HL-60 (cell line): Measurements from ENCODE around the gene MMP20.
A peak's percentile ranks its signal among the peaks of the same experiment; 100 is the strongest.

ENCODE experiments used
- DNase-seq, 2 experiments: peaks; one replicate each; pipeline ENCODE4 v3.0.0-alpha.2; 2010 to 2020; ENCODE audit warnings: low read depth in 1 of 2, low spot score in 1 of 2
- H3K27ac ChIP-seq: fragments of 250-450 bp; sonication (Bioruptor Pico); replicated peaks from 2 replicates; pipeline ENCODE4 v1.5.1; 2020; ENCODE audit warnings: mild to moderate bottlenecking, moderate library complexity
- H3K27me3 ChIP-seq: fragments of 250-450 bp; sonication (Bioruptor Pico); 2 replicates; pipeline ENCODE4 v1.5.1; 2021; ENCODE audit warnings: mild to moderate bottlenecking, moderate library complexity; ENCODE audit not compliant: insufficient read depth, poor library complexity, severe bottlenecking
- H3K4me3 ChIP-seq: replicated peaks from 2 replicates; pipeline ENCODE4 v1.5.1; 2011; ENCODE audit warnings: mild to moderate bottlenecking, control low read depth, low read length; ENCODE audit not compliant: insufficient read depth
- GABPA ChIP-seq: IDR thresholded peaks from 2 replicates; pipeline ENCODE4 v1.6.1; 2012; ENCODE audit warnings: low read depth
- POLR2AphosphoS5 ChIP-seq: IDR thresholded peaks from 2 replicates; pipeline ENCODE4 v1.6.1; 2012; ENCODE audit warnings: low read depth
- SPI1 ChIP-seq: IDR thresholded peaks from 2 replicates; pipeline ENCODE4 v1.6.1; 2012; ENCODE audit warnings: low read depth, mild to moderate bottlenecking, borderline replicate concordance
- TF ChIP-seq, protein P1 (sequence below): IDR thresholded peaks from one replicate; pipeline ENCODE4 v1.5.1; 2011; ENCODE audit warnings: low read length, control low read depth, inconsistent platforms; ENCODE audit not compliant: insufficient read depth
- TF ChIP-seq, protein P2 (sequence below): IDR thresholded peaks from 2 replicates; pipeline ENCODE4 v1.6.1; 2012; ENCODE audit warnings: low read depth; ENCODE audit not compliant: insufficient replicate concordance

Gene MMP20

DNA sequence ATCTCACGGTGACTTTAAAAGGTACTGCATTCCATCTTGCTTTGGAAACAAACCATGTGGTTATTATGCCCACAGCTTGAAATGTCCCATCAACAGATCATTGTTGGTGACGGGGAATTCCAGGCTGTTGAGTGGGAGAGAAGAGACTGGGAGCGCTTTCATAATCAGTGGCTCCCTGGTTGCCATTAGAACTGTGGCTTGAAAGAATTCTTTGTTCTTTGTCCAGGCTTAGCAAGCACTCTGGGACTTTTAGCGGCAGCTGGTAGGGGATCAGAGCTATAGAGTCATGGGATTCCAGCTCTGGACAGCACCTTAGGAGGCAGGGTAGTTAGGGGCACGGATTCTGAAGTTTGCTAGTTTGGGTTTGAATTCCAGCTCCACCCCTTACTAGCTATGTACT lies 22.0 kb downstream of the MMP20 start:
- Histone ChIP-seq H3K4me3 (no peak overlapping the region), H3K27ac (no peak overlapping the region), H3K27me3 (no peaks in the 10 kb centered on the region)
- TF ChIP-seq, protein P1, sequence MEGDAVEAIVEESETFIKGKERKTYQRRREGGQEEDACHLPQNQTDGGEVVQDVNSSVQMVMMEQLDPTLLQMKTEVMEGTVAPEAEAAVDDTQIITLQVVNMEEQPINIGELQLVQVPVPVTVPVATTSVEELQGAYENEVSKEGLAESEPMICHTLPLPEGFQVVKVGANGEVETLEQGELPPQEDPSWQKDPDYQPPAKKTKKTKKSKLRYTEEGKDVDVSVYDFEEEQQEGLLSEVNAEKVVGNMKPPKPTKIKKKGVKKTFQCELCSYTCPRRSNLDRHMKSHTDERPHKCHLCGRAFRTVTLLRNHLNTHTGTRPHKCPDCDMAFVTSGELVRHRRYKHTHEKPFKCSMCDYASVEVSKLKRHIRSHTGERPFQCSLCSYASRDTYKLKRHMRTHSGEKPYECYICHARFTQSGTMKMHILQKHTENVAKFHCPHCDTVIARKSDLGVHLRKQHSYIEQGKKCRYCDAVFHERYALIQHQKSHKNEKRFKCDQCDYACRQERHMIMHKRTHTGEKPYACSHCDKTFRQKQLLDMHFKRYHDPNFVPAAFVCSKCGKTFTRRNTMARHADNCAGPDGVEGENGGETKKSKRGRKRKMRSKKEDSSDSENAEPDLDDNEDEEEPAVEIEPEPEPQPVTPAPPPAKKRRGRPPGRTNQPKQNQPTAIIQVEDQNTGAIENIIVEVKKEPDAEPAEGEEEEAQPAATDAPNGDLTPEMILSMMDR, result no peak
- TF ChIP-seq SPI1 (no peak), POLR2AphosphoS5 (no peak), GABPA (no peak)
- TF ChIP-seq, protein P2, sequence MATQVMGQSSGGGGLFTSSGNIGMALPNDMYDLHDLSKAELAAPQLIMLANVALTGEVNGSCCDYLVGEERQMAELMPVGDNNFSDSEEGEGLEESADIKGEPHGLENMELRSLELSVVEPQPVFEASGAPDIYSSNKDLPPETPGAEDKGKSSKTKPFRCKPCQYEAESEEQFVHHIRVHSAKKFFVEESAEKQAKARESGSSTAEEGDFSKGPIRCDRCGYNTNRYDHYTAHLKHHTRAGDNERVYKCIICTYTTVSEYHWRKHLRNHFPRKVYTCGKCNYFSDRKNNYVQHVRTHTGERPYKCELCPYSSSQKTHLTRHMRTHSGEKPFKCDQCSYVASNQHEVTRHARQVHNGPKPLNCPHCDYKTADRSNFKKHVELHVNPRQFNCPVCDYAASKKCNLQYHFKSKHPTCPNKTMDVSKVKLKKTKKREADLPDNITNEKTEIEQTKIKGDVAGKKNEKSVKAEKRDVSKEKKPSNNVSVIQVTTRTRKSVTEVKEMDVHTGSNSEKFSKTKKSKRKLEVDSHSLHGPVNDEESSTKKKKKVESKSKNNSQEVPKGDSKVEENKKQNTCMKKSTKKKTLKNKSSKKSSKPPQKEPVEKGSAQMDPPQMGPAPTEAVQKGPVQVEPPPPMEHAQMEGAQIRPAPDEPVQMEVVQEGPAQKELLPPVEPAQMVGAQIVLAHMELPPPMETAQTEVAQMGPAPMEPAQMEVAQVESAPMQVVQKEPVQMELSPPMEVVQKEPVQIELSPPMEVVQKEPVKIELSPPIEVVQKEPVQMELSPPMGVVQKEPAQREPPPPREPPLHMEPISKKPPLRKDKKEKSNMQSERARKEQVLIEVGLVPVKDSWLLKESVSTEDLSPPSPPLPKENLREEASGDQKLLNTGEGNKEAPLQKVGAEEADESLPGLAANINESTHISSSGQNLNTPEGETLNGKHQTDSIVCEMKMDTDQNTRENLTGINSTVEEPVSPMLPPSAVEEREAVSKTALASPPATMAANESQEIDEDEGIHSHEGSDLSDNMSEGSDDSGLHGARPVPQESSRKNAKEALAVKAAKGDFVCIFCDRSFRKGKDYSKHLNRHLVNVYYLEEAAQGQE, result no peak
- no peak for DNase-seq

DNA sequence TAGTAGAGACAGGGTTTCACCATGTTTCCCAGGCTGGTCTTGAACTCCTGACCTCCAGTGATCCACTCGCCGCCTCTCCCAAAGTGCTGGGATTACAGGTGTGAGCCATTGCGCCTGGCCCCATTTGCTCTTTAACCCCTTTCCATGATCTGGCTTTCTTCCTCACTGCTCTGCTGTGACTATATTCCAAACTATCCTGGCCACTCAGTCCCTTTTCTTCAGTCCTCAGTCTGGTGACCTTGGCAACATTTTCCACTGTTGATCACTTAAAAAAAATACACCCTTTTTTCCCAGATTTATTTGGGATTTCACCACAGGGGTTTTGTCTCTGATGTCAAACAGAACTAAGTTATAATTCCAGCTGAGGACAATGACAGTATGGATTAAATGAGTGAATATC lies 24.5 kb downstream of the MMP20 start:
- no peak for TF ChIP-seq GABPA
- TF ChIP-seq SPI1, result no peak
- no peak for TF ChIP-seq POLR2AphosphoS5
- H3K4me3 ChIP-seq, result no peak overlapping the region
- no peak overlapping the region for H3K27ac ChIP-seq
- no peaks in the 10 kb centered on the region for H3K27me3 ChIP-seq
- DNase-seq, result no peak

DNA sequence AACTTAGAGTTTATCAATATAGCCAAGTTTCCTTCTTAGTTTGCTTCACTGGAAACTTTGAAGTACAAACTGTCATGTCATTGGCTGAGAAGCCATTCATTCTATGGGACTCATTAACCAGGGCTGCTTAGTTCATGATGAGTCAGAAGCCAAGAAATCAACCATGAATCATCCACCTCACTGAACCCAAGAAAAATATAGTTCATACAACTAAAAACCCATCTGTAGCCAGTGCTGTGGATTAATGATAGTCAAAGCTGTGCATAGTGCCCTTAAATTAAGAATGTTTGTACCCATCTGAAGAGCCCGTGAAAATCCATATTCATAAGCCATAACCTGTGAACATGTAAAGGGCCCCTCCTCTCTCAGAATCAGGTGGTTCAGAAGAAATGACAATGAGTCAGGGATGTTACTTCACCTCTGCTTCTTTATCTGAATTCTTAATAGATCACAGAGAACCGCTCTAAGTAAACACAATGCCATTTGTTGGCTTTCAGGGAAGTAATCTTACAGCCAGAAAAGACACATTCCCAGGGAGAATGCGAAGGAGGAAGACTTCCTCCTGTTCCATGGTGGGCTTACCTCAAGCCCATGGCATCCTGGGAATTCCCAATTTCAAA lies 25.4 kb downstream of the MMP20 start:
- TF ChIP-seq GABPA (no peak), SPI1 (no peak), POLR2AphosphoS5 (no peak)
- TF ChIP-seq, protein P1, result no peak
- TF ChIP-seq, protein P2, result no peak
- no peaks in the 10 kb centered on the region for H3K27me3 ChIP-seq
- no peak overlapping the region for H3K4me3 ChIP-seq
- H3K27ac ChIP-seq, result no peak overlapping the region
- DNase-seq, result peak in 1 of 2 experiments; percentile 69

DNA sequence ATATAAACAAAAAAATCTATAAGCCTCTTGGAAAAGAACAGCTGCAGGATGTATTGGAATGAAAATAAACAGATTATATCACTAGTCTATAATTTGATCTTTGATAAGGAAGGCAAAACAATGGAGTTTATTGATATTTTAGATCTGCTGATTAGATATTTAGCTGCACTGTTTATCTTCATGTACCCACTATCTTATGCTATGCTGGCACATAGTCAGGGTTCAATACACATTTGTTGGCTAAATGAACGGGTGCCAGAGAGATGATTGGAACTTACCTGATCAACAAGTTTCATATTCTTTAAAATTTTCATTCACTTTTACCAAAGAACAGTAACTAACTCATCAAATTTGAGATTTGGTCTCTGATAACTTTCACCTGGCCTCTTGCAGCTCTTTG lies 26.9 kb downstream of the MMP20 start:
- Histone ChIP-seq H3K27ac (no peak overlapping the region), H3K4me3 (no peak overlapping the region), H3K27me3 (no peaks in the 10 kb centered on the region)
- no peak for DNase-seq
- TF ChIP-seq POLR2AphosphoS5 (no peak), GABPA (no peak), SPI1 (no peak)
- TF ChIP-seq, protein P1, result no peak
- TF ChIP-seq, protein P2, result no peak
